T-helper 1 cell treated with Interleukin-12 subunit alpha and Interleukin-12 subunit beta and Interleukin-4 antibody, amounts not matched to agents 30 μg/mL and 1 μg/mL, for 36 hours (primary cell): Measurements from ENCODE around the gene C11orf54.

Experiments used
- H3K27ac Mint-ChIP-seq: one replicate; pipeline ENCODE4 v1.8.0; 2021; ENCODE audit warnings: mild to moderate bottlenecking, mixed read lengths
- H3K27me3 Mint-ChIP-seq: one replicate; pipeline ENCODE4 v1.8.0; 2021; ENCODE audit warnings: low read depth, mixed read lengths
- H3K36me3 Mint-ChIP-seq: one replicate; pipeline ENCODE4 v1.8.0; 2021; ENCODE audit warnings: low read depth, mixed read lengths
- H3K4me1 Mint-ChIP-seq: one replicate; pipeline ENCODE4 v1.8.0; 2021; ENCODE audit warnings: low read depth, mixed read lengths
- H3K4me3 Mint-ChIP-seq: one replicate; pipeline ENCODE4 v1.8.0; 2021; ENCODE audit warnings: mild to moderate bottlenecking, moderate library complexity, mixed read lengths
- H3K9me3 Mint-ChIP-seq: one replicate; pipeline ENCODE4 v1.8.0; 2021; ENCODE audit warnings: mixed read lengths

The C11orf54 gene

DNA sequence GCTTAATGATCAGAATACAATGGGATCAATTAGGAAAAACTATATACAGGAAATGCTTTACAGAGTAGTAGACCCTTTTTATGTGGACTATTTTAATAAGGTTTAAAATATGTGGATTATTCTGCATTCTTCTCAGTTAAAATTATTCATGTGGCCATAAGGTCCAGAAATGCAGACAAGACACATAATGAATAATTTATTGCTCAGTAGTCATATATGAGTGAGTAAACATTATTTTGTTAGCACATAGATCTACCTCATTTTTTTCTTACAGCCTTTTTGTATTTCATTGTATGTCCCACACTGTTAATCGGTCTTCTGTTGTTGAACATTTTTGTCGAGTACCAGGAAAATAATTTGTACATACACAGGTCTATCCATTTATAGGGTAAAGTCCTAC is 63.4 kb downstream of the C11orf54 start:
- no peaks in the 10 kb centered on the region for H3K4me1 Mint-ChIP-seq
- no peaks in the 10 kb centered on the region for H3K27me3 Mint-ChIP-seq
- no peak overlapping the region for H3K27ac Mint-ChIP-seq
- no peaks in the 10 kb centered on the region for H3K9me3 Mint-ChIP-seq
- H3K4me3 Mint-ChIP-seq, result no peak overlapping the region
- peaks cover 44% of the 10 kb centered on the region for H3K36me3 Mint-ChIP-seq

DNA sequence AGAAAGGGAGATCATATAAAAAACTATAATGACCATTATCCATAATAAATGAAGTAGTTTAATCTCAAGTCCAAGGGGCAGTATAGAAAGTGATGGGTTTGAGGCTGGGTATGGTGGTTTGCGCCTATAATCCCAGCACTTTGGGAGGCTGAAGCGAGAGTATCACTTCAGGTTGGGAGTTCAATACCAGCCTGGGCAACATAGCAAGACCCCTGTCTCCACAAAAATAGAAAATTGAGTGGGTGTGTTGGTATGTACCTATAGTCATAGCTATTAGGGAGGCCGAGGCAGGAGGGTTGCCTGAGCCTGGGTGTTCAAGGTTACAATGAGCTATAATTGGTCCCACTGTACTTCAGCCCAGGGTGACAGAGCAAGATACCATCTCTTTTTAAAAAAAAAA is 66.5 kb downstream of the C11orf54 start:
- H3K4me1 Mint-ChIP-seq, result peaks cover 1% of the 10 kb centered on the region
- H3K4me3 Mint-ChIP-seq, result no peak overlapping the region
- H3K9me3 Mint-ChIP-seq, result no peaks in the 10 kb centered on the region
- H3K27ac Mint-ChIP-seq, result no peak overlapping the region
- no peaks in the 10 kb centered on the region for H3K27me3 Mint-ChIP-seq
- peaks cover 43% of the 10 kb centered on the region for H3K36me3 Mint-ChIP-seq

DNA sequence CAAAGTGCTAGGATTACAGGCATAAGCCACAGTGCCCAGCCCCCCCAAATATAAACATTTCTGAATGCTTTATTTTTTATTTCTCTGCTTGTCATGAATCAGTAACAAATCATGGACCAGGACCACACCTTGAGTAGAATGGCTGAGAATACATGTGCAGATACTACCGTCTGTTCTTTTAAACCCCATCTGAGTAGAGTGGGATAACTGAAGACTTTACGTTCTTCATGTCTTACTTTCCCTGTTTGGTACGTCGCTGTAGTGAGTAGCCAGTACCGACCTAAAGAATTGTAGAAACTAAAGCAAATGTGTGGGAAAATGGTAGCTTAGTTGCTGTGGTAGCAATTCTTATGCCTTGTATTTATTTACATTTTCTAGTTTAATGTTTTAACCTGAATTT is 72.5 kb downstream of the C11orf54 start:
- H3K4me1 Mint-ChIP-seq, result peaks cover 1% of the 10 kb centered on the region
- H3K4me3 Mint-ChIP-seq, result no peak overlapping the region
- no peaks in the 10 kb centered on the region for H3K27me3 Mint-ChIP-seq
- no peaks in the 10 kb centered on the region for H3K9me3 Mint-ChIP-seq
- H3K36me3 Mint-ChIP-seq, result peaks cover 38% of the 10 kb centered on the region
- no peak overlapping the region for H3K27ac Mint-ChIP-seq
